Measurements from ENCODE around the gene SP140L.
"Not testable (repeated sequence)": the region's sequence is repeated elsewhere in the genome, so short reads cannot be mapped to it uniquely, and the experiment has no call there.

SP140L gene

GRCh38 chr2:230324503-230324902 is 2.5 kb upstream of the SP140L start:
- DNase-seq: no peak

GRCh38 chr2:230325316-230326243 is 1.4 kb upstream of the SP140L start:
- DNase-seq: no peak

GRCh38 chr2:230327418-230328154 is 593 bp downstream of the SP140L start:
- DNase-seq: no peak

- no peak for DNase-seq
Measured at GRCh38 chr2:230328155-230328458, 1.1 kb downstream of the SP140L start.

GRCh38 chr2:230329946-230330605 is 3.1 kb downstream of the SP140L start:
- no peak for DNase-seq

GRCh38 chr2:230330725-230331124 is 3.7 kb downstream of the SP140L start:
- no peak for DNase-seq

GRCh38 chr2:230335461-230335863 is 8.5 kb downstream of the SP140L start:
- DNase-seq: no peak

- no peak for DNase-seq
Measured at GRCh38 chr2:230335864-230336506, 9.0 kb downstream of the SP140L start.

GRCh38 chr2:230341936-230342528 is 15.0 kb downstream of the SP140L start:
- DNase-seq: not testable (repeated sequence)

- DNase-seq: not testable (repeated sequence)
Measured at GRCh38 chr2:230343041-230343624, 16.1 kb downstream of the SP140L start.

- no peak for DNase-seq
Measured at GRCh38 chr2:230343747-230344146, 16.8 kb downstream of the SP140L start.

GRCh38 chr2:230346465-230346864 is 19.5 kb downstream of the SP140L start:
- no peak for DNase-seq

GRCh38 chr2:230346921-230347533 is 20.0 kb downstream of the SP140L start:
- DNase-seq: no peak

GRCh38 chr2:230347659-230348305 is 20.8 kb downstream of the SP140L start:
- no peak for DNase-seq

GRCh38 chr2:230348787-230349186 is 21.8 kb downstream of the SP140L start:
- no peak for DNase-seq

GRCh38 chr2:230356084-230356483 is 29.1 kb downstream of the SP140L start:
- no peak for DNase-seq

- no peak for DNase-seq
Measured at GRCh38 chr2:230358305-230358704, 31.3 kb downstream of the SP140L start.

- DNase-seq: no peak
Measured at GRCh38 chr2:230360028-230360427, 33.0 kb downstream of the SP140L start.

- no peak for DNase-seq
Measured at GRCh38 chr2:230362030-230362691, 35.2 kb downstream of the SP140L start.

- DNase-seq: no peak
Measured at GRCh38 chr2:230382108-230382507, 55.1 kb downstream of the SP140L start.

- DNase-seq: no peak
Measured at GRCh38 chr2:230383453-230383852, 56.5 kb downstream of the SP140L start.

Data from right hindlimb (tissue), 1 donor.